ENCODE measurements around the gene MATCAP1.

DNA sequence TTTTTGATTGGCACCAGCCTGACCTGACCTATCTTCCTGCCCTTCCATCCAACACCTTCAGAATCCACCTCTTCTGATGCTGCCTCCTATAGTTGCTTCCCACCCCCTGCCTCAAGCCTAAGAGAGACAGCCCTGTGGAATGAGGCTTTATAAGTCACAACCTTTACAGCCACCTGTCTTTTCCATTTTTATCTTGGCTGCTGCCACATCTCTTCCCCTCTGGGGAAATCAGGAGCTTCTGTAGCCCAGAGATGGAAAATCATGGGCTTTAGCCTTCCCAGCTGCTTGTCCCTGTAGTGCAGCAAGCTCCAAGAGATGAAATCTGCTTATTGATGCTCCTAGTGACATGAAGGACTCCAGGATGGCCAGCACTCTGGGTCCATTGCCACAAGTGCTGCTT lies 55.3 kb downstream of the MATCAP1 start:
- TF ChIP-seq CTCF (conservative IDR thresholded peaks at IDR 0.05; ENCODE audit: low read depth, low read length) (no peak), EZH2 (IDR thresholded peaks at IDR 0.05; ENCODE audit: borderline replicate concordance, low read depth, low read length, poor library complexity, severe bottlenecking) (no peak)
